Activated T-cell treated with anti-CD3 and anti-CD28 coated beads, Interleukin-2, amount 50 U/mL, for 72 hours (primary cell): ENCODE measurements around the gene ERP44. TPM values are rescaled to one million over a fixed set of nuclear protein-coding genes. Genes with fewer than 3 reads are reported as not detected.
"Not testable (repeated sequence)": the region's sequence is repeated elsewhere in the genome, so short reads cannot be mapped to it uniquely, and the experiment has no call there.

Experiments
- ATAC-seq, 2 donors: fragments of 150-1000 bp; cut with Tn5 transposase; replicated peaks in 1 of 2; 2 replicates each; pipeline ENCODE4 v1.10.0; 2021; ENCODE audit warnings: moderate library complexity in 2 of 2, mild to moderate bottlenecking in 1 of 2
- DNase-seq, 2 donors: peaks; one replicate each; pipeline ENCODE4 v3.0.0; 2021 to 2022; ENCODE audit warnings: mixed read lengths in 1 of 2
- H3K27ac Mint-ChIP-seq: one replicate; pipeline ENCODE4 v1.8.0; 2022; ENCODE audit warnings: mild to moderate bottlenecking, moderate library complexity, mixed read lengths
- H3K27me3 Mint-ChIP-seq: one replicate; pipeline ENCODE4 v1.8.0; 2022; ENCODE audit warnings: low read depth, mixed read lengths
- H3K36me3 Mint-ChIP-seq, 2 donors: one replicate each; pipeline ENCODE4 v1.8.0; 2022; ENCODE audit warnings: mixed read lengths in 2 of 2, mild to moderate bottlenecking in 1 of 2; ENCODE audit not compliant: insufficient read depth in 2 of 2
- H3K4me1 Mint-ChIP-seq: one replicate; pipeline ENCODE4 v1.8.0; 2022; ENCODE audit warnings: low read depth, mixed read lengths
- H3K4me3 Mint-ChIP-seq, 2 donors: one replicate each; pipeline ENCODE4 v1.8.0; 2022; ENCODE audit warnings: mild to moderate bottlenecking in 2 of 2, mixed read lengths in 2 of 2, moderate library complexity in 2 of 2
- H3K9me3 Mint-ChIP-seq, 2 donors: one replicate each; pipeline ENCODE4 v1.8.0; 2022; ENCODE audit warnings: mixed read lengths in 2 of 2
- total RNA-seq, 2 donors: library from RNA; stranded (reverse); gene quantifications; one replicate each; pipeline ENCODE4 v1.2.3, GENCODE V29; 2022

Gene ERP44
- total RNA-seq, 2 donors from 2014 or later: 11.5 to 13.2 TPM

DNA sequence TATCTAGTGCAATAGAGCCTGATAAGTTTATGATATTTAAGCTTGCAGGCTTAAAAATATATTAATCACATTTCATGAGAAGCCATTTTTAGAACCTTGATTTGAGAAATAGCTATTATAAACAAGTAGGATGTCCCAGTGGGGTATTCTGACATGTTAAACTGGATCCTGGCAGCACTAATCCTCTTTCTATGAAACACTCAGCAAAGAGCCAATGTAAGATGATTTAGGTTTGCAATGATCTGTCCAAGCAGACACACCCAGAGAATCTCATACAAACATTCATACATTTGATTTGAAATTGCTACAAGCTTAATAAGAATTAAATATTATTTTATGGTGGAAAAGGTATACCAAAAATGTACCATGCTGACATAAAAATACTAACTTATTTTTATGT lies 86.5 kb downstream of the ERP44 start:
- H3K9me3 Mint-ChIP-seq: peaks cover 0 to 2% of the 10 kb centered on the region in 2 donors
- no peaks in the 10 kb centered on the region for H3K27me3 Mint-ChIP-seq
- DNase-seq (no peak), ATAC-seq (no peak)
- peaks cover 2 to 5% of the 10 kb centered on the region in 2 donors for H3K36me3 Mint-ChIP-seq
- H3K4me3 Mint-ChIP-seq: no peak overlapping the region
- H3K4me1 Mint-ChIP-seq: no peaks in the 10 kb centered on the region
- H3K27ac Mint-ChIP-seq: no peak overlapping the region

DNA sequence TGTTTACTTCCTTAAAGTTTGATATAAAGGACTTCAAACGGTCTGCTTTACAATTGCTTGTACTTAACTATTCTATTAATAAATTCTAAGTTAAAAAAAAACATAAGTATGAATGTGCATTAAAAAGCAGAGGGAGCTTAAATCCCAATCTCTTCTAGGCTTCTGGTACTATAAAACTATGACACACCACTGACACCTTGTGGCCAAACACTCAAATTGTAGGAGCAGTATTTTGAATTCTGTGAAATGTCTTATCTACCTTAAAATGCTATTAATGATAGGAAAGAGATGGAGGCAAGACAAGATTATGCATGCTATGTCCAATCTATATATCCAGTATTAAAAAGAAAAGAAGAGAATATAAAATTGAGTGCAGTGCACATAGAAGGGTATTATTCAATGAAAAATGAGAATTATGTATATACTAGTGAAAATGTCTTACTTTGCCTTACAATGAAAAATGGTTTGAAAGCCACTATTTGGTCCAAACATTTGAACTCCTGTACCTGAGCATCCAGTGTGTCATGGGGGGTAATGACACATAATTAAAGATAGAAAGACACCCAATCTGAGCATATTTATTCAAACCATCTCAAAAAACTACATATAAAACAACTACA lies 87.6 kb downstream of the ERP44 start:
- Mint-ChIP-seq H3K27me3 (no peaks in the 10 kb centered on the region), H3K36me3 (peaks cover 2 to 5% of the 10 kb centered on the region in 2 donors), H3K9me3 (peaks cover 0 to 2% of the 10 kb centered on the region in 2 donors), H3K27ac (no peak overlapping the region), H3K4me3 (no peak overlapping the region), H3K4me1 (no peaks in the 10 kb centered on the region)
- ATAC-seq (peak; percentile 32 to 34), DNase-seq (peak; percentile 37 to 49)

DNA sequence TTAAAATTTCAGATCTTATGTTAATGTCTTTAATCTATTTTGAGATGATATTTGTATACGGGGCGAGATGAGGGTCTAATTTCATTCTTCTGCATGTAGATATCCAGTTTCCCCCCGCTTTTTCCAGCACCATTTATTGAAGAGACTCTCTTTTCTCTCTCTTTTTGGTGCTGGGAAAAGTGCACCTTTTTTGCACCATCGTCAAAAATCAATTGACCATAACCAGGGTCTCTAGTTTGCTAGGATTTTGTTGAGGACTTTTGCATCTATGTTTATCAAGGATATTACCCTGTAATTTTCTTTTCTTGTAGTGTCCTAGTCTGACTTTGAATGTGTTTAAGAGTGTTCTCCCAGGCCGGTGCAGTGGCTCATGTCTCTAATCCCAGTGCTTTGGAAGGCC lies 99.0 kb downstream of the ERP44 start:
- no peaks in the 10 kb centered on the region for H3K27me3 Mint-ChIP-seq
- peaks cover 14 to 36% of the 10 kb centered on the region in 2 donors for H3K36me3 Mint-ChIP-seq
- peaks cover 0 to 2% of the 10 kb centered on the region in 2 donors for H3K9me3 Mint-ChIP-seq
- no peak overlapping the region for H3K27ac Mint-ChIP-seq
- DNase-seq: no peak
- no peak for ATAC-seq
- no peaks in the 10 kb centered on the region for H3K4me1 Mint-ChIP-seq
- H3K4me3 Mint-ChIP-seq: no peak overlapping the region

DNA sequence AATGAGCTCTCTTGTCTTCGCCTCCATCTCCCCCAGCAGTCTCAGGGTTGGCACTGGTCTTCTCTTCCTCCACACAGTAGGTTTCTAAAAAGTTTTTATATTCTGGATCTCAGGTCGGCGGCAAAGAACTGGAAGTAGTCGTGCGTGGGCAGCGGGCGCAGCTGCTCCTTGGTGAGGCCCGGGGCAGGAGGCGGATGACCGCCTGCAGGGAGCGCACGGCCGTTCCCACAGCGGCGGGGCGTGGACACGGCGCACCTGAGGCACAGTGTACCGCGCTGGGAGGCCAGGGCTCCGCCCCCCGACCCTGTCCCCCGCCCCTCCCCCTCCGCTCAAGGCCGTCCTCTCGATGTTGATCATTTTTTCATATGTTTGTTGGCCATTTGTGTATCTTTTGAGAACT lies 99.9 kb downstream of the ERP44 start:
- no peak overlapping the region for H3K27ac Mint-ChIP-seq
- peaks cover 15 to 35% of the 10 kb centered on the region in 2 donors for H3K36me3 Mint-ChIP-seq
- no peaks in the 10 kb centered on the region for H3K27me3 Mint-ChIP-seq
- DNase-seq (no peak), ATAC-seq (no peak)
- H3K4me1 Mint-ChIP-seq: no peaks in the 10 kb centered on the region
- no peak overlapping the region for H3K4me3 Mint-ChIP-seq
- H3K9me3 Mint-ChIP-seq: peaks cover 0 to 2% of the 10 kb centered on the region in 2 donors

DNA sequence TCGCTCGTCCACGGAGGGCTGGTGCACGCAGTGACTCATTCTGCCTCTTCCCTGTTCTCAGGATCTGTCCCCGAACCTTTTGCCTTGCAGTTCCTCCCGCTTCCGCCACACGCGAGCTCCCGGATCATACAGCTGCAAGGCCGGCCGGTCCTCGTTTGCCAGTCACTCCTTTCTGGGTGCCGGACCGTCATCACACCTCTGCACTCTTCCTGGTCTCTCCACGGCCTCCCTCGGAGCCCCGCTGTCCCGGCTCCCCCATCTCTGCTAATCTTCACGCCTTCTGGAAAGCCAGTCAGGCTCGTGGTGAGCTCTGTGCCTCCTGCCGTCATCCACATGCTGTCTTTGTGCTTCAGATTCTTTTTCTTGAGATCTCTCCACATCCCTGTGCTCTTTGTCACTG lies 100.5 kb downstream of the ERP44 start:
- Mint-ChIP-seq H3K4me3 (no peak overlapping the region), H3K27me3 (no peaks in the 10 kb centered on the region), H3K9me3 (peaks cover 0 to 2% of the 10 kb centered on the region in 2 donors), H3K36me3 (peaks cover 12 to 37% of the 10 kb centered on the region in 2 donors), H3K27ac (no peak overlapping the region), H3K4me1 (no peaks in the 10 kb centered on the region)
- no peak for ATAC-seq
- DNase-seq: no peak

DNA sequence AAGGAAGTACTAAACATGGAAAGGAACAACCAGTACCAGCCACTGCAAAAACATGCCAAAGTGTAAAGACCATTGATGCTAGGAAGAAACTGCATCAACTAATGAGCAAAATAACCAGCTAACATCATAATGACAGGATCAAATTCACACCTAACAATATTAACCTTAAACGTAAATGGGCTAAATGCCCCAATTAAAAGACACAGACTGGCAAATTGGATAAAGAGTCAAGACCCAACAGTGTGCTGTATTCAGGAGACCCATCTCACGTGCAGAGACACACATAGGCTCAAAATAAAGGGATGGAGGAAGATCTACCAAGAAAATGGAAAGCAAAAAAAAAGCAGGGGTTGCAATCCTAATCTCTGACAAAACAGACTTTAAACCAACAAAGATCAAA lies 108.3 kb downstream of the ERP44 start:
- not testable (repeated sequence) for H3K27me3 Mint-ChIP-seq, H3K4me3 Mint-ChIP-seq, DNase-seq, ATAC-seq, H3K27ac Mint-ChIP-seq, H3K4me1 Mint-ChIP-seq
- H3K9me3 Mint-ChIP-seq: peaks cover 13 to 17% of the 10 kb centered on the region in 2 donors
- H3K36me3 Mint-ChIP-seq: peaks cover 20 to 45% of the 10 kb centered on the region in 2 donors

DNA sequence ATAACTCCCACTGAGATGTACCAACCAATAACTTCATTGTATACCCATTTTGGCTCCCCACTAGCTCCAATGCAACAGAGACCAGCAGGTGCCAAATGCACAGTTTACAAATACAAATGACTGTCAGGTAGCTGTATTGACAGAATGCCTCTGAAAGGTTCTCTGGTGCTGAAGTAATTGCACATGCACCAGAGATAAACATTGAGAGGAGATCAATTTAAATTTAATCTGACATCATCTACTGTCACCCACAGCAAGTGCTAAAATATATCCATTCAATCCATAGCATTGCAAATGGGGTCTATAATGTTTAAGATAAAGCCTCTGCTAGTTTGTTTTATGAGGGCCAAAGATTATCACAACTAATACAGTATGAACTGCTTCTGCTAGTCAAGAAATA lies 112.2 kb downstream of the ERP44 start:
- Mint-ChIP-seq H3K36me3 (peaks cover 15 to 25% of the 10 kb centered on the region in 2 donors), H3K27me3 (no peaks in the 10 kb centered on the region), H3K4me1 (no peaks in the 10 kb centered on the region), H3K9me3 (peaks cover 8 to 17% of the 10 kb centered on the region in 2 donors), H3K4me3 (no peak overlapping the region), H3K27ac (no peak overlapping the region)
- DNase-seq (no peak), ATAC-seq (no peak)

DNA sequence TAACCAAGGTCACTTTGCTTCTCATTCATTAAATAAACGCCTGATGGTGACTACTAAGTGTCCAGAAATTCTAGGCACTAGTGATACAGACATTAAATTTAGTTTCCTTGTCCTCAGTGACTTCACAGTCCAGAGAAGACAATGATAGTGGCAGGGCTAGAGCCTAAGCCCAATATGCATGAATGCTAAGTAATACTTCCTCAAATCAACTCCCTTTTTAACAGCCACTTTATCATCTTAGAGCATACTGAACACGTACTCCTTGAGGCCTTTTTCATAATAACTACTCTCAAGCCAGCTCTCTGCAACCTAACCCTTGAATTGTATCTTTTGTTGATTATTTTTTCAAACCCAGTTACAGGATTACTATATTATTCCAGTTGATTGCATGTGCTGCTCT lies 118.2 kb downstream of the ERP44 start:
- Mint-ChIP-seq H3K9me3 (no peaks in the 10 kb centered on the region), H3K27me3 (no peaks in the 10 kb centered on the region), H3K36me3 (no peaks in the 10 kb centered on the region), H3K4me3 (no peak overlapping the region), H3K27ac (no peak overlapping the region), H3K4me1 (no peaks in the 10 kb centered on the region)
- DNase-seq (no peak), ATAC-seq (no peak)

DNA sequence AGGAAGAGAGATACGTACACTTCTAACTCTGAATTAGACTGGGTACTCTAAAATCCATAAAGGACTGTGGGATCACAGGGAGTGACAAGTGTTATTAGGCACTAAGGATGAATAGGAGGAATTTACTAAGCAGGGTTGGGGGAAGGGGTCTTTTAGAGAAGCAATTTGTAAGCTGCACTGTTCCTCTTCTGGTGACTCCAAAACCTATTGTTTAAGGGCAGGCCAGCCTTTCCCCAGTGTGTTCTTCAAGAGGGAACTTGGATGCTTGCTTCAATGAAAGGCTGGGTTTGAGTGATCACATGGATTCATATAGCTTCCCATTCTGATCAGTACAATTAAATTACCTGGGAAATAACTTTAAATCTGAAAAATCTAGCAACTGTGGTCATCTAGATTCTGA lies 120.6 kb downstream of the ERP44 start:
- DNase-seq: no peak
- ATAC-seq: no peak
- H3K4me1 Mint-ChIP-seq: no peaks in the 10 kb centered on the region
- no peaks in the 10 kb centered on the region for H3K36me3 Mint-ChIP-seq
- H3K27me3 Mint-ChIP-seq: no peaks in the 10 kb centered on the region
- H3K27ac Mint-ChIP-seq: peak overlapping the region; percentile 8
- no peaks in the 10 kb centered on the region for H3K9me3 Mint-ChIP-seq
- H3K4me3 Mint-ChIP-seq: no peak overlapping the region

DNA sequence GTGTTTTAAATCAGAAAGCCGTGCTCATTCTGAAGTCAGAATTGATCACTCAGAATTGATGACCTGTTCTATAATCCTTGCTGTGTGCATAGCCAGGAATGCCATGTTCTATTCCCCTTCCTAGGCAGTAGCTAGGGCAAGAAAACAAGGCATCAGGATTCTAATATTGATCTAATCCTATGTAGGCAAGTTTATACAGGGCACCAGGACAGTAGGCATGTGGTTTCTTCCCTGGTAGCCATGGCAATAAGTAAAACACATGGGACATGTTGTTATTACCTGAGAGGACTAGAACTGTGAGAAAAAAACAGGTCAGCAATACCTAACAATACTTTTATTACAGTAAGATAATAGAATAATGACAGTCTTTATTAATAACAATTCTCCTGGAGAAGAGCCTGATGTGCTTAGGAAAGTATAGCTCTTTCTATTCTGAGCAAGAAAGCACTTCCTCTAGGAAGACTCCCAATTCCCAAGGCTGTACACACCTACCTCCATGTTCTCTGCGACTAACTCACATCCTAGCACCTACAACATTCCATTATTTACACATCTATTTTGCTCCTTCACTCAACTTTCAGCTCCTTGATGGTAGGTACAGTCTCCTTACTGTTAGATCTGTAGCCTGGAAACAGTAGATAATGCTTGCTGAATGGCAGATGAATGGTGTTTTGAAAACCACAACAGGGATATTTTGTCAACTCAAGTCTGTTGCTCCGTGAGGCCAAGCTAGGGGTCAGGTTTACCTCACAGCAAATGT lies 121.6 kb downstream of the ERP44 start:
- no peak for DNase-seq
- no peak overlapping the region for H3K4me3 Mint-ChIP-seq
- ATAC-seq: no peak
- no peak overlapping the region for H3K27ac Mint-ChIP-seq
- H3K27me3 Mint-ChIP-seq: no peaks in the 10 kb centered on the region
- H3K36me3 Mint-ChIP-seq: no peaks in the 10 kb centered on the region
- no peaks in the 10 kb centered on the region for H3K9me3 Mint-ChIP-seq
- no peaks in the 10 kb centered on the region for H3K4me1 Mint-ChIP-seq

DNA sequence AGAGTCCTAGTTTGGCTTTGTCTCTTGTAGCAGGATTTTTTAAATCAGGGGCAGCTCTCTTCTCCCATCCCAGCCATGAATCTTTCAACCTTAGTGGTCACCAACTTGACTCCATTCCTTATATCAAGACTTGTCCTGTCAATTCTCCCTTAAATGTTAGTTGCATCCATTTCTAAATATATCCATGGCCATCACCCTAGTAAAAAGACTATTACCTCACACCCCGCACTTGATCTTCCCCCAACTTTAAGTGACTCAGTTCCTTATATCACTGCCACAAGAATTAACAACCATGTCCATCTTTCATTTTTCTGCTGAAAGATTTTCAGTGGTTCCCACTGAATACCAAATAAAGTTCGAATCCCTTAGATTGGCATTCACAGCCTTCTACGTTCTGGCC lies 125.3 kb downstream of the ERP44 start:
- peaks cover 0 to 4% of the 10 kb centered on the region in 2 donors for H3K36me3 Mint-ChIP-seq
- ATAC-seq: no peak
- H3K4me1 Mint-ChIP-seq: no peaks in the 10 kb centered on the region
- H3K27ac Mint-ChIP-seq: no peak overlapping the region
- no peak overlapping the region for H3K4me3 Mint-ChIP-seq
- no peak for DNase-seq
- H3K9me3 Mint-ChIP-seq: no peaks in the 10 kb centered on the region
- no peaks in the 10 kb centered on the region for H3K27me3 Mint-ChIP-seq

DNA sequence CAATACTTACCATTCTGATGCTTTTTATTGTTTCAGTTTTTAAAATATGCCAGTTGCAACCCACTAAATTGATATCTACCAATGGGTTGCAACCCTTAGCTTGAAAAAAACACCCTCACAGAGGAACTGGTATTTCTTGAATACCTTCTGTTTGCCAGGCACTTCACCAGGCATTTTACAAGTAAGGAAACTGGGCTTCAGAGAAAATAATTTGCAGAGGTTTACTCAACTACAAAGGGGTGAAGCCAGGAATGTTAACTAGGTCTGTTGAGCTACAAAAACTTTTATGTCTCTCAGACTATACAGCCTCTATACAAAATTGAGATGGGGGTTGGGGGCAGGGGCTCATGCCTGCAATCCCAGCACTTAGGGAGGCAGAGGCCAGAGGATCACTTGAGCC lies 127.4 kb downstream of the ERP44 start:
- no peak for DNase-seq
- Mint-ChIP-seq H3K4me1 (no peaks in the 10 kb centered on the region), H3K27me3 (no peaks in the 10 kb centered on the region), H3K4me3 (no peak overlapping the region), H3K27ac (no peak overlapping the region), H3K36me3 (peaks cover 0 to 4% of the 10 kb centered on the region in 2 donors), H3K9me3 (no peaks in the 10 kb centered on the region)
- ATAC-seq: no peak

DNA sequence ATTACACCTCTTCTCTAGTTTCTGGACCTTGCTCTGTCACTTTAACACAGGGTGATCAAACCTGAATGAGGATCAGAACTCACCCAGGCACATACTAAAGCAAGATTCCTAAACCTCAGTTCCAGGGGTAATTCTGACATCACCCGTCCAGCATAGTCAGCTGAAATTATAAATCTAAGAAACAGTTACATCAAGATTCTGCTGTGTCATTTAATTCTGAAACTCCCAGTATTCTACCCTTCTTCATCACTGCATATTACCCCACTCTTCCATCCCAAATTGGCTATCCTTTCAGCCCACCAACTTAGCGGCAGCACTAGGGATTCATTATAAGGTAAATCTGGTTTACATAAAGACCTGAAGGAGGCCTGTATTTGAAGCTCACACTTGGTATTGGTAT lies 128.3 kb downstream of the ERP44 start:
- DNase-seq (no peak), ATAC-seq (no peak)
- no peaks in the 10 kb centered on the region for H3K27me3 Mint-ChIP-seq
- peaks cover 0 to 4% of the 10 kb centered on the region in 2 donors for H3K36me3 Mint-ChIP-seq
- H3K4me3 Mint-ChIP-seq: no peak overlapping the region
- no peaks in the 10 kb centered on the region for H3K4me1 Mint-ChIP-seq
- H3K27ac Mint-ChIP-seq: no peak overlapping the region
- H3K9me3 Mint-ChIP-seq: no peaks in the 10 kb centered on the region

DNA sequence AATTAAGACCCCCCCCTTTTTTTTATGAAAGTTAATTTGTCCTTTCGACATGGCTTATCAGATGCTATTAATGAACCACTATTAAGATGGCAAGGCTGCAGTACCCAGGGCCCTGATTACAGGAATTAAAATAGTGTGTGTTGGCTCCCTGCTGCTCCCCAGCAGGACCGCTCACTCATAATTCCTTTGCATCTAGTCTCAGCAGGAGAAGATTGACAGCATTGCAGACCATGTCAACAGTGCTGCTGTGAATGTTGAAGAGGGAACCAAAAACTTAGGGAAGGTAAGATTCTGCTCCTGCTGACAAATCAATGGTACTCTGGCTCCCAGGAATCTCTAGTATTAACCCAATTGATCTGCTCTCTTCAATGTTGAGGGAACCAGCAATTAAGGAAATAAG lies 131.3 kb downstream of the ERP44 start:
- Mint-ChIP-seq H3K36me3 (peaks cover 0 to 5% of the 10 kb centered on the region in 2 donors), H3K4me3 (no peak overlapping the region), H3K27me3 (no peaks in the 10 kb centered on the region), H3K9me3 (no peaks in the 10 kb centered on the region), H3K4me1 (no peaks in the 10 kb centered on the region), H3K27ac (no peak overlapping the region)
- DNase-seq (no peak), ATAC-seq (no peak)
